GM21515 (cell line): Measurements from ENCODE around the gene CCL8.

Source experiments
- ATAC-seq: cut with Tn5 transposase; IDR thresholded peaks from one replicate; pipeline ENCODE4 v1.9.1; 2021; ENCODE audit not compliant: unreplicated experiment

The CCL8 gene

DNA sequence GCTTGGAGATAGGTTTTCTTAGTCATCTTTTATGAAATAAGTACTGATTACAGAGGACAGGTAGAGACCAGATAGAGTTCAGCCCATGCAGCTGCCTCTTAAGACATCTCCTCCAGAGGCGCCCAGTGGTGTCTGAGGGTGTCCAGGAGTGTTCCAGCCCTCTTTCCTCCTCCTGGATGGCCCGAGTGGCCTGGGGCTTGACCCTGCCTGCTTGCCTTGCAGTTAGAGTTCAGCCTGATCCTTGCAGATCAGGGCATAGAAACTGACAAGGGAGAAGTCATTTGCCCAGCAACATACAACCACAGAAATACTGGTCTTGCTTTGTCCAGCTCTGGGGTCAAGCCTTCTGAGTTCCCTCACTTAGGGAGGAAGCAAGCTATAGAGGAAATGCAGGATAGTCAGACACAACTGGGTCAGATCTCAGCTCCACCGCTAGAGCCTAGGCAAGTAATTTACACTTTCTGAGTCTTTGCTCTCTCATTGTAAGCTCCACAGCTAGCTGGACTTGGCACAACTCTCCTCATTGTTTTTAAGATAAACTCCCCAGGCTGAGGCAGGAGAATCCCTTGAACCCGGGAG is 47.4 kb downstream of the CCL8 start:
- no peak for ATAC-seq

DNA sequence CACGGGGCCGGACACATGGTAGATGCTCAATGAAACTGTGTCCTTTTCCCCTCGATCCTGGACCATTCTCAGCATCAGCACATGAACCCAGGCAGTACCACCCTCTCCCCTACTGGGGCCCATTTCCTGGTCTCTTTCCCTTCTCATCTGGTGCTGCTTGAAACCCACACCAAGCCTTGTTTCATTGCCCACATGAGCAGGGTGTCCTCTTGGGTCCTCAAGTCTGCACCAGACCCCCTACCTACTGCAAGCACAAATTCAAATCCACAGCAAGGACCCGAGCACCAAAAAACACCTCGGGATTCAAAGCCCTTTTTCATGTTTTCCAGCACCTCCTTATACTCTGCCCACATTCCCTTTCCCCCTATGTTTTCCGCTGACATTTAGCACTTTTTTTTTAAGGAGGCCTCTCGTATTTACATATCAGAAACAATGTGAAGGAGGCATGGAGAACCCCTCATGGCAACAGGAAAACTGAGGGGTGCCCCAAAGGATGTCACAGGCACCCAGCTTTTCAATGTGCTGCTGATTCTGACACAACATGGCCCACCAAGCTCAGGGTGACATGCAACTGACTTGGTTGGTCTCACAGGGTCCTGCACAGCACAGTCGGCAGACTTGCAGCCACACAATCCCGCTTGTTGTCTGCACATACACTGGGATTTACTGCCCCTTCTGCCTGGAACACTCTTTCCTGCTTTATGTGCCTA is 48.4 kb downstream of the CCL8 start:
- no peak for ATAC-seq

GRCh38 chr17:34368196-34368945 is 49.1 kb downstream of the CCL8 start:
- ATAC-seq = no peak

- no peak for ATAC-seq
Observed at GRCh38 chr17:34368946-34369500, 49.8 kb downstream of the CCL8 start.

DNA sequence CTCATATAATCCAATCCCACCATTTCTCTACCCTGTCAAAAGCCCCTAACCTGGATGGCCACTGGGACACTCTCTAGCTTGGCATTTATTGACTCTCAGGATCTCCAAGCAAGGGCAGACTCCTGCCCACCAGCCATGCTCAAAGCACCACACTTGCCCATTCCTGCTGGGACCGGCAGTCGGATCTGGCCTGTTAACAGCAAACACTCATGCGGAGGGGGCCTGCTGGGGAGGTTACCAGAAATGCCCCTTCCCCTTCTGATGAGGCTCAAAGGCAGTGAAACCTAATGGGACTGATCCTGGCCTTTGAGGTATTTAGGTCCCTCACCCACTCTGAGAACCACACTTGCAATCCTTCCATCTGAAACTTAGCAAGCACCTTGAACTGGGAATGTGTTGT is 50.3 kb downstream of the CCL8 start:
- ATAC-seq = no peak

GRCh38 chr17:34370376-34370996 is 51.3 kb downstream of the CCL8 start:
- ATAC-seq = no peak

DNA sequence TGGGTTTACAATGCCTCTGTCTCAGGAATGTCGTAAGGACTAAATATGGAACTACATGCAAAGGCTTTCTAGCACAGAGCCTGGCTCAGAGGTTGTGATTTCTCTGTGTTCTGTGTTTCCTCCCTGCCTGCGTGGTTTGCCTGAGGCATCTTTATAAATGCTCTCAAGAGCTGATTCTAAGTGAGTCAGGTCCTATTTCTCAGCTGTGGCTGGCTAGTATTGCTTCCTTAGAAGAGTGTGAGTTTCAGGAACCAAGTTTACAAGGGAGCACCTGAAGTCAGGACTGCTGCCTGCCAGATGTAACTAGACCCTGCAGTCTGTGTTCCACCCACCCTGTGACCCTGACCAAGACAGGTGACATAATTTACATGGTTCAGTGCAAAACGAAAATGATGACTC is 51.8 kb downstream of the CCL8 start:
- ATAC-seq = no peak
